ENCODE data around the gene ZNF638. TPM values are rescaled to one million over a fixed set of nuclear protein-coding genes. Genes with fewer than 3 reads are reported as not detected.

The ZNF638 gene
- polyA plus RNA-seq, 4 donors, result 51.1 to 130 (median 80.4) TPM

GRCh38 chr2:71361631-71362030, 30.0 kb downstream of the ZNF638 start:
- H3K27ac ChIP-seq (ENCODE audit: low read depth in 1 of 3, low read length in 2 of 3), result no peak overlapping the region
- FAIRE-seq (no peak), DNase-seq (no peak)
- H3K36me3 ChIP-seq (ENCODE audit: control insufficient read depth in 3 of 3, insufficient read depth in 2 of 3, low read depth in 1 of 3, low read length in 3 of 3), result peaks cover 11 to 37% (median 20%) of the 10 kb centered on the region in 3 donors
- H3K27me3 ChIP-seq (ENCODE audit: control insufficient read depth in 3 of 3, insufficient read depth in 3 of 3, low read length in 3 of 3), result no peaks in the 10 kb centered on the region
- H3K4me3 ChIP-seq (ENCODE audit: low read depth in 1 of 3, low read length in 3 of 3), result no peak overlapping the region
- 78 to 82% (median 81%) methylated on average over 3 of the region's 3 CpGs for WGBS, 3 donors
- no peaks in the 10 kb centered on the region for H3K9me3 ChIP-seq (ENCODE audit: control insufficient read depth in 2 of 2, insufficient read depth in 1 of 2, low read depth in 1 of 2, low read length in 1 of 2)
- H3K4me1 ChIP-seq (ENCODE audit: control insufficient read depth in 3 of 3, insufficient read depth in 2 of 3, low read depth in 1 of 3, low read length in 2 of 3), result no peaks in the 10 kb centered on the region

DNA sequence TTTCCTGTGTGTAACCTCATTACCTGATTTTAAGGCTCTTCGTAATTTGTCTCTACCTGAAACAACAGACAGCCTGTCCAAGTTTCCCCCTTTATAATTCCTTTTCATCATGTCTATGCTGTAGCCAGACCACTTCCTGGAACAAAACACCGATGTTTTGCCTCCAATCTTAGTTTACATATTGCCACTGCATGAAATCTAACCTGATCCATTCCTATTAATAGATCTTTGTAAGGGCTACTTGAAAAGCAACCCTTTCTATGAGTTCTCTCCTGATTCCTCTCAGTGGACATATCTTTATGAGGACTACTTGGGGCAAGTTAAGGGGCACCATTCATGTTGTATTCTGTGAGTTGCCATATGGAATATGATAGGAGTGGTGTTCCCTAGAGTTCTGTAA, 30.9 kb downstream of the ZNF638 start:
- Histone ChIP-seq H3K27ac (ENCODE audit: low read depth in 1 of 3, low read length in 2 of 3) (no peak overlapping the region), H3K27me3 (ENCODE audit: control insufficient read depth in 3 of 3, insufficient read depth in 3 of 3, low read length in 3 of 3) (no peaks in the 10 kb centered on the region), H3K9me3 (ENCODE audit: control insufficient read depth in 2 of 2, insufficient read depth in 1 of 2, low read depth in 1 of 2, low read length in 1 of 2) (no peaks in the 10 kb centered on the region), H3K4me3 (ENCODE audit: low read depth in 1 of 3, low read length in 3 of 3) (no peak overlapping the region), H3K4me1 (ENCODE audit: control insufficient read depth in 3 of 3, insufficient read depth in 2 of 3, low read depth in 1 of 3, low read length in 2 of 3) (no peaks in the 10 kb centered on the region), H3K36me3 (ENCODE audit: control insufficient read depth in 3 of 3, insufficient read depth in 2 of 3, low read depth in 1 of 3, low read length in 3 of 3) (peaks cover 11 to 32% (median 25%) of the 10 kb centered on the region in 3 donors)
- no peak for FAIRE-seq
- no peak for DNase-seq
- 71 to 85% (median 71%) methylated on average over 2 of the region's 2 CpGs for WGBS, 3 donors

DNA sequence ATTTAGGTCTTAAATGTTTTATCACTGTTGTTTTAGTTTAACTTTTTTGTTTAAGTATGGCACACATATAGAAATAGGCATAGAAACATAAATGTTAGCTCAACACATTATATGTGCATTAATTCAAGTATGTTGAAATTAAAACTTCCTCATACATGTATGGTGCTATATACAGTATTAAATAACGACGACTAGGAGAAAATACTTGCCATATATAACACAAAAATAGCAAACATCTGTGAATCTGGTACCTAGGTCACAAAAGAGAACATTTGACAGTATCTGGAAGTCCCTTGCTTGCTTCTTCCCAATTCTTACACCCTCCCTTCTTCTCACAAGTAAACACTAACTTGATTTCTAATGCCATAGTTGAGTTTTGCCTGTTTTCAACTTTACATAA, 38.4 kb downstream of the ZNF638 start:
- Histone ChIP-seq H3K4me3 (ENCODE audit: low read depth in 1 of 3, low read length in 3 of 3) (no peak overlapping the region), H3K27ac (ENCODE audit: low read depth in 1 of 3, low read length in 2 of 3) (no peak overlapping the region), H3K36me3 (ENCODE audit: control insufficient read depth in 3 of 3, insufficient read depth in 2 of 3, low read depth in 1 of 3, low read length in 3 of 3) (peaks cover 3 to 34% (median 13%) of the 10 kb centered on the region in 3 donors), H3K9me3 (ENCODE audit: control insufficient read depth in 2 of 2, insufficient read depth in 1 of 2, low read depth in 1 of 2, low read length in 1 of 2) (no peaks in the 10 kb centered on the region), H3K4me1 (ENCODE audit: control insufficient read depth in 3 of 3, insufficient read depth in 2 of 3, low read depth in 1 of 3, low read length in 2 of 3) (no peaks in the 10 kb centered on the region), H3K27me3 (ENCODE audit: control insufficient read depth in 3 of 3, insufficient read depth in 3 of 3, low read length in 3 of 3) (no peaks in the 10 kb centered on the region)
- WGBS, 3 donors, result 90 to 96% (median 94%) methylated on average over 2 of the region's 2 CpGs
- no peak for FAIRE-seq
- no peak for DNase-seq

DNA sequence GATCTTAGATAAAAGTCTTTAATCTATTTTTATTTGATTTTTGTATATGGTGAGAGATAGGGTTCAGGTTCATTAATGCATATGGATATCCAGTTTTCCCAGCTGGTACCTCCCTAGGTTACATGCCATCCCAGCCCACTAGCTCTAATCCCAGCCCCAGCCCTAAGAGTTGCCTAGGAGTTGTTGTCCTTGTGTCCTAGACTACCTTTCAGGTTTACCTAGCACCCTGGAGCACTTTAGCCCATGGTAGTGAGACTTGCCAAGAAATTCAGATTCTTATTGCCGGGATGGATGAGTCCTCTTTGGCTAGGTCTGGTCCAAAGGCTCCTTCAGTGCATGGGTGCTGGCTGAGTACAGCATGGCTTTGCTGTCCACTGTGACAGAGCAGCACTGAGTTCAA, 40.5 kb downstream of the ZNF638 start:
- DNase-seq (no peak), FAIRE-seq (no peak)
- 90 to 100% (median 95%) methylated on average over 1 of the region's 1 CpG for WGBS, 3 donors
- Histone ChIP-seq H3K27ac (ENCODE audit: low read depth in 1 of 3, low read length in 2 of 3) (no peak overlapping the region), H3K4me3 (ENCODE audit: low read depth in 1 of 3, low read length in 3 of 3) (no peak overlapping the region), H3K27me3 (ENCODE audit: control insufficient read depth in 3 of 3, insufficient read depth in 3 of 3, low read length in 3 of 3) (no peaks in the 10 kb centered on the region), H3K4me1 (ENCODE audit: control insufficient read depth in 3 of 3, insufficient read depth in 2 of 3, low read depth in 1 of 3, low read length in 2 of 3) (no peaks in the 10 kb centered on the region), H3K9me3 (ENCODE audit: control insufficient read depth in 2 of 2, insufficient read depth in 1 of 2, low read depth in 1 of 2, low read length in 1 of 2) (no peaks in the 10 kb centered on the region), H3K36me3 (ENCODE audit: control insufficient read depth in 3 of 3, insufficient read depth in 2 of 3, low read depth in 1 of 3, low read length in 3 of 3) (peaks cover 3 to 30% (median 11%) of the 10 kb centered on the region in 3 donors)

DNA sequence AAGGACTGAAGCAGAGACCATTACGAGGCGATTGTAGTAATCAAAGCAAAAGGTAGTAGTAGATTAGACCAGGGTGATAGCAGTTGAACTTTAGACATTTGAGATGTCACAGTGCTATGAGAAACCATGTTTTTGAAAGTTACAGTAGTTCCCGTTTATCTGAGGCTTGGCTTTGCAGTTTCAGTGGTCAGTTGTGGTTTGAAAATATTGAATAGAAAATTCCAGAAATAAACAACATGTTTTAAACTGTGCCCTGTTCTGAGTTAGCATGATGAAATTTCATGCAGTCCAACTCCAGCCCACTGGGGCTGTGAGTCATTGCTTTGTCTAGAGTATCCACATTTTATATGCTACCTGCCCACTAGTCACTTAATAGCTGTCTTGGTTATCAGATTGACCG, 47.5 kb downstream of the ZNF638 start:
- Histone ChIP-seq H3K27ac (ENCODE audit: low read depth in 1 of 3, low read length in 2 of 3) (peak overlapping the region in 1 of 3 donors; percentile 4), H3K4me1 (ENCODE audit: control insufficient read depth in 3 of 3, insufficient read depth in 2 of 3, low read depth in 1 of 3, low read length in 2 of 3) (peaks cover 0 to 4% (median 0%) of the 10 kb centered on the region in 3 donors), H3K36me3 (ENCODE audit: control insufficient read depth in 3 of 3, insufficient read depth in 2 of 3, low read depth in 1 of 3, low read length in 3 of 3) (peaks cover 3 to 11% (median 10%) of the 10 kb centered on the region in 3 donors), H3K27me3 (ENCODE audit: control insufficient read depth in 3 of 3, insufficient read depth in 3 of 3, low read length in 3 of 3) (no peaks in the 10 kb centered on the region), H3K4me3 (ENCODE audit: low read depth in 1 of 3, low read length in 3 of 3) (no peak overlapping the region), H3K9me3 (ENCODE audit: control insufficient read depth in 2 of 2, insufficient read depth in 1 of 2, low read depth in 1 of 2, low read length in 1 of 2) (no peaks in the 10 kb centered on the region)
- DNase-seq (peak; percentile 46 to 59), FAIRE-seq (no peak)
- WGBS, 3 donors, result 20 to 63% (median 41%) methylated on average over 4 of the region's 4 CpGs

GRCh38 chr2:71380665-71381064, 49.1 kb downstream of the ZNF638 start:
- no peak overlapping the region for H3K4me3 ChIP-seq (ENCODE audit: low read depth in 1 of 3, low read length in 3 of 3)
- no peak for FAIRE-seq
- H3K27me3 ChIP-seq (ENCODE audit: control insufficient read depth in 3 of 3, insufficient read depth in 3 of 3, low read length in 3 of 3), result no peaks in the 10 kb centered on the region
- H3K27ac ChIP-seq (ENCODE audit: low read depth in 1 of 3, low read length in 2 of 3), result no peak overlapping the region
- peaks cover 0 to 4% (median 0%) of the 10 kb centered on the region in 3 donors for H3K4me1 ChIP-seq (ENCODE audit: control insufficient read depth in 3 of 3, insufficient read depth in 2 of 3, low read depth in 1 of 3, low read length in 2 of 3)
- H3K36me3 ChIP-seq (ENCODE audit: control insufficient read depth in 3 of 3, insufficient read depth in 2 of 3, low read depth in 1 of 3, low read length in 3 of 3), result peaks cover 0 to 10% (median 7%) of the 10 kb centered on the region in 3 donors
- no peak for DNase-seq
- H3K9me3 ChIP-seq (ENCODE audit: control insufficient read depth in 2 of 2, insufficient read depth in 1 of 2, low read depth in 1 of 2, low read length in 1 of 2), result no peaks in the 10 kb centered on the region
- 91 to 97% (median 95%) methylated on average over 3 of the region's 3 CpGs for WGBS, 3 donors

GRCh38 chr2:71385012-71385411, 53.4 kb downstream of the ZNF638 start:
- DNase-seq, result no peak
- peaks cover 0 to 12% of the 10 kb centered on the region in 2 donors for H3K9me3 ChIP-seq (ENCODE audit: control insufficient read depth in 2 of 2, insufficient read depth in 1 of 2, low read depth in 1 of 2, low read length in 1 of 2)
- no peak overlapping the region for H3K4me3 ChIP-seq (ENCODE audit: low read depth in 1 of 3, low read length in 3 of 3)
- peaks cover 15 to 33% (median 18%) of the 10 kb centered on the region in 3 donors for H3K36me3 ChIP-seq (ENCODE audit: control insufficient read depth in 3 of 3, insufficient read depth in 2 of 3, low read depth in 1 of 3, low read length in 3 of 3)
- no peak overlapping the region for H3K27ac ChIP-seq (ENCODE audit: low read depth in 1 of 3, low read length in 2 of 3)
- 19 to 48% (median 34%) methylated on average over 1 of the region's 1 CpG for WGBS, 3 donors
- no peaks in the 10 kb centered on the region for H3K27me3 ChIP-seq (ENCODE audit: control insufficient read depth in 3 of 3, insufficient read depth in 3 of 3, low read length in 3 of 3)
- FAIRE-seq, result no peak
- H3K4me1 ChIP-seq (ENCODE audit: control insufficient read depth in 3 of 3, insufficient read depth in 2 of 3, low read depth in 1 of 3, low read length in 2 of 3), result no peaks in the 10 kb centered on the region

DNA sequence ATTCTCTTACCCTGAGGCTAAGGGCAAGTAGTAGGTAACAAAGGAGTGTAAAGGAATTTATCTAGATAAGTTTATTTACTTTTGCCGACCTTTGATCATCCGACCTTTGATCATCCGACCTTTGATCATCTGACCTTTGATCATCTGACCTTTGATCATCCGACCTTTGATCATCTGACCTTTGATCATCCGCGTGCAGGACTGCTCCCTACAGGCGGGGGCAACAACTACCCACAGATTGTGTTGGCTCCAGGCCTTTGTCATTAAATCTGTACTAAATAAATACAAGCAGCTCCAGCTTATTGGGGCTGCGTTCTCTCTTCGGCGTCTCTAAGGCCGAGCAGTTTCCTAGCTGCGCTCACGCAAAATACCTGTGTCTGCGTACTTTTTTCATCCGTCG, 56.6 kb downstream of the ZNF638 start:
- Histone ChIP-seq H3K27ac (ENCODE audit: low read depth in 1 of 3, low read length in 2 of 3) (no peak overlapping the region), H3K36me3 (ENCODE audit: control insufficient read depth in 3 of 3, insufficient read depth in 2 of 3, low read depth in 1 of 3, low read length in 3 of 3) (peaks cover 14 to 44% (median 19%) of the 10 kb centered on the region in 3 donors), H3K4me3 (ENCODE audit: low read depth in 1 of 3, low read length in 3 of 3) (no peak overlapping the region), H3K9me3 (ENCODE audit: control insufficient read depth in 2 of 2, insufficient read depth in 1 of 2, low read depth in 1 of 2, low read length in 1 of 2) (peaks cover 0 to 12% of the 10 kb centered on the region in 2 donors), H3K27me3 (ENCODE audit: control insufficient read depth in 3 of 3, insufficient read depth in 3 of 3, low read length in 3 of 3) (no peaks in the 10 kb centered on the region), H3K4me1 (ENCODE audit: control insufficient read depth in 3 of 3, insufficient read depth in 2 of 3, low read depth in 1 of 3, low read length in 2 of 3) (no peaks in the 10 kb centered on the region)
- 84 to 90% (median 89%) methylated on average over 16 of the region's 16 CpGs for WGBS, 3 donors
- FAIRE-seq (no peak), DNase-seq (no peak)

DNA sequence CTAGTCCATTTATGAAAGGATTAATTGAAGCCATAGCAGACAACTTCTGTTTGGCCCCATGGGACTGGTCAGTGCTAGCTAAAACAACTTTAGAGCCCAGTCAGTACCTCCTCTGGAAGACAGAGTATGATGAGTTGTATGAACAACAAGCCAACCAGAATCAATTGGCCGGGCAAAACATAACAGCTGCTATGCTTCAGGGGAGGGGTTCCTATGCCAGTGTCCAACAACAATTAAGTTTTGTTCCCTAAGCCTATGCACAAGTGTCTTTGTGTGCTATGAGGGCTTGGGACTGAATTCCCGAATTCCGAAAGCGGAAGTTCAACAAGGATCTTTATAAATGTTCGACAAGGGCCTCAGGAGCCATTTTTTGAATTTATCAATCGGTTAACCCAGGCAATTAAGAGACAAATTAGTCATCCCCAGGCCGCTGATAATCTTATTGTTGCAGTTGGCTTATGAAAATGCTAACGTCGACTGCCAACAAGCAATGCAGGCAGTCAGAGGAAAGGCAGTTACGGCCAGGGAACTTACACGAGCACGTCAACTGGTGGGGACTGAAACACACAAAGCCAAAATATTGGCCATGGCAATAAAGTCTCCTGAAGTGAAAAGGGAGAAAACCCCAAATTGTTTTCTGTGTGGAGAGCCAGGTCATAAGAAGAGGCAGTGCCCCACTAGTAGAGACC, 57.9 kb downstream of the ZNF638 start:
- no peak overlapping the region for H3K4me3 ChIP-seq (ENCODE audit: low read depth in 1 of 3, low read length in 3 of 3)
- H3K36me3 ChIP-seq (ENCODE audit: control insufficient read depth in 3 of 3, insufficient read depth in 2 of 3, low read depth in 1 of 3, low read length in 3 of 3), result peaks cover 20 to 54% (median 29%) of the 10 kb centered on the region in 3 donors
- WGBS, 3 donors, result 90 to 99% (median 98%) methylated on average over 12 of the region's 12 CpGs
- FAIRE-seq, result no peak
- no peak overlapping the region for H3K27ac ChIP-seq (ENCODE audit: low read depth in 1 of 3, low read length in 2 of 3)
- DNase-seq, result no peak
- no peaks in the 10 kb centered on the region for H3K4me1 ChIP-seq (ENCODE audit: control insufficient read depth in 3 of 3, insufficient read depth in 2 of 3, low read depth in 1 of 3, low read length in 2 of 3)
- peaks cover 0 to 12% of the 10 kb centered on the region in 2 donors for H3K9me3 ChIP-seq (ENCODE audit: control insufficient read depth in 2 of 2, insufficient read depth in 1 of 2, low read depth in 1 of 2, low read length in 1 of 2)
- no peaks in the 10 kb centered on the region for H3K27me3 ChIP-seq (ENCODE audit: control insufficient read depth in 3 of 3, insufficient read depth in 3 of 3, low read length in 3 of 3)

Data from small intestine (tissue), 7 donors.